Right atrium auricular region (tissue), 2 donors: ENCODE data around the gene TUBB. TPM values are rescaled to one million over a fixed set of nuclear protein-coding genes. Genes with fewer than 3 reads are reported as not detected.
A peak's percentile ranks its signal among the peaks of the same experiment; 100 is the strongest.

Experiments used
- DNase-seq: peaks from one replicate; pipeline ENCODE4 v3.0.0-alpha.2; 2019; ENCODE audit warnings: low spot score
- H3K27ac ChIP-seq, 2 donors: fragments of 200-600 bp; sonication (generic); 1 replicate in 1 of 2; 2 replicates in 1 of 2; pipeline ENCODE4 v1.5.1; 2016 to 2019
- H3K27me3 ChIP-seq, 2 donors: fragments of 200-600 bp; sonication (generic); one replicate each; pipeline versions ENCODE4 v1.5.1 to v1.6.0; 2017 to 2019
- H3K36me3 ChIP-seq: fragments of 200-600 bp; sonication (generic); one replicate; pipeline ENCODE4 v1.5.1; 2016
- H3K4me1 ChIP-seq, 2 donors: fragments of 200-600 bp; sonication (generic); one replicate each; pipeline versions ENCODE4 v1.5.1 to v1.6.0; 2017 to 2019
- H3K4me3 ChIP-seq, 2 donors: fragments of 200-600 bp; sonication (generic); 1 replicate in 1 of 2; 2 replicates in 1 of 2; pipeline ENCODE4 v1.5.1; 2017 to 2019; ENCODE audit warnings: mild to moderate bottlenecking in 1 of 2, moderate library complexity in 1 of 2
- H3K9me3 ChIP-seq, 2 donors: fragments of 200-600 bp; sonication (generic); one replicate each; pipeline ENCODE4 v1.5.1; 2019
- total RNA-seq, 2 donors: library from RNA; depleted of rRNA; stranded (reverse); fragments of >200 nt; gene quantifications; one replicate each; pipeline ENCODE4 v1.1.0, GENCODE V29; 2016
- TF ChIP-seq, protein P1 (sequence below), 2 donors: fragments of 200-600 bp; sonication (generic); IDR thresholded peaks; one replicate each; pipeline ENCODE4 v1.5.1; 2019; ENCODE audit warnings: antibody characterized with exemption in 2 of 2

Gene TUBB
- total RNA-seq, 2 donors from 2014 or later = 121 to 236 TPM

DNA sequence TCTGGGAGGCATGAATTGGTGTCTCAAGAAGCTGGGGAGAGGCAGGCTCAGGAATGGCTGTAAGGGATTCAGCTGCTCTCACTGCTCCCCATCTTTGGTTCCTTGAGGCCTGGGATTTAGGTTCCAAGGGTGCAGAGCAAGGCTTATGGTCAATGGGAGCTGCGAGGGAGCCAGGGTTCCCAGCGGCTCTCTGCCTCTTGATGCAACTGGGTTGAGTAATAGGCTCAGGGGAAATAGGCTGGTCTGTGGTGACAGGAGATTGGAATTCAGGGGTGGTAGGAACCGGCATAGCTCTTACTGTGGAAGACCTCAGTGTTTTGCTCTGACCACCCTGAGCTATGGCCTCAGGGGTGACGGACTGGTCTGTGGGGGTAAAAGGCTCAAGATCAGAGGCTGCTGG is 16.3 kb upstream of the TUBB start:
- no peak for DNase-seq
- no peaks in the 10 kb centered on the region for H3K9me3 ChIP-seq
- H3K36me3 ChIP-seq = peaks cover 25% of the 10 kb centered on the region
- H3K4me1 ChIP-seq = peaks cover 0 to 15% of the 10 kb centered on the region in 2 donors
- TF ChIP-seq, protein P1, sequence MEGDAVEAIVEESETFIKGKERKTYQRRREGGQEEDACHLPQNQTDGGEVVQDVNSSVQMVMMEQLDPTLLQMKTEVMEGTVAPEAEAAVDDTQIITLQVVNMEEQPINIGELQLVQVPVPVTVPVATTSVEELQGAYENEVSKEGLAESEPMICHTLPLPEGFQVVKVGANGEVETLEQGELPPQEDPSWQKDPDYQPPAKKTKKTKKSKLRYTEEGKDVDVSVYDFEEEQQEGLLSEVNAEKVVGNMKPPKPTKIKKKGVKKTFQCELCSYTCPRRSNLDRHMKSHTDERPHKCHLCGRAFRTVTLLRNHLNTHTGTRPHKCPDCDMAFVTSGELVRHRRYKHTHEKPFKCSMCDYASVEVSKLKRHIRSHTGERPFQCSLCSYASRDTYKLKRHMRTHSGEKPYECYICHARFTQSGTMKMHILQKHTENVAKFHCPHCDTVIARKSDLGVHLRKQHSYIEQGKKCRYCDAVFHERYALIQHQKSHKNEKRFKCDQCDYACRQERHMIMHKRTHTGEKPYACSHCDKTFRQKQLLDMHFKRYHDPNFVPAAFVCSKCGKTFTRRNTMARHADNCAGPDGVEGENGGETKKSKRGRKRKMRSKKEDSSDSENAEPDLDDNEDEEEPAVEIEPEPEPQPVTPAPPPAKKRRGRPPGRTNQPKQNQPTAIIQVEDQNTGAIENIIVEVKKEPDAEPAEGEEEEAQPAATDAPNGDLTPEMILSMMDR (IDR thresholded peaks at IDR 0.05) = no peak
- no peak overlapping the region for H3K4me3 ChIP-seq
- no peaks in the 10 kb centered on the region for H3K27me3 ChIP-seq
- H3K27ac ChIP-seq = no peak overlapping the region

GRCh38 chr6:30705620-30706019 is 14.5 kb upstream of the TUBB start:
- DNase-seq = no peak

GRCh38 chr6:30707281-30707850 is 12.8 kb upstream of the TUBB start:
- DNase-seq = no peak
- Histone ChIP-seq H3K9me3 (no peaks in the 10 kb centered on the region), H3K4me1 (peaks cover 0 to 10% of the 10 kb centered on the region in 2 donors), H3K27ac (no peak overlapping the region), H3K4me3 (no peak overlapping the region), H3K27me3 (no peaks in the 10 kb centered on the region), H3K36me3 (peaks cover 60% of the 10 kb centered on the region)
- TF ChIP-seq, protein P1 (IDR thresholded peaks at IDR 0.05) = no peak

More at GRCh38 chr6:30705620-30706019, 14.5 kb upstream of the TUBB start:
- H3K27ac ChIP-seq = peak overlapping the region; percentile 35 to 55
- no peak overlapping the region for H3K4me3 ChIP-seq
- H3K36me3 ChIP-seq = peaks cover 43% of the 10 kb centered on the region
- peaks cover 0 to 10% of the 10 kb centered on the region in 2 donors for H3K4me1 ChIP-seq
- no peaks in the 10 kb centered on the region for H3K9me3 ChIP-seq
- TF ChIP-seq, protein P1 (IDR thresholded peaks at IDR 0.05) = no peak
- no peaks in the 10 kb centered on the region for H3K27me3 ChIP-seq

- TF ChIP-seq, protein P1 (IDR thresholded peaks at IDR 0.05) = no peak
- no peaks in the 10 kb centered on the region for H3K27me3 ChIP-seq
- H3K36me3 ChIP-seq = peaks cover 64% of the 10 kb centered on the region
Observed at GRCh38 chr6:30709101-30709868, 10.9 kb upstream of the TUBB start.

DNA sequence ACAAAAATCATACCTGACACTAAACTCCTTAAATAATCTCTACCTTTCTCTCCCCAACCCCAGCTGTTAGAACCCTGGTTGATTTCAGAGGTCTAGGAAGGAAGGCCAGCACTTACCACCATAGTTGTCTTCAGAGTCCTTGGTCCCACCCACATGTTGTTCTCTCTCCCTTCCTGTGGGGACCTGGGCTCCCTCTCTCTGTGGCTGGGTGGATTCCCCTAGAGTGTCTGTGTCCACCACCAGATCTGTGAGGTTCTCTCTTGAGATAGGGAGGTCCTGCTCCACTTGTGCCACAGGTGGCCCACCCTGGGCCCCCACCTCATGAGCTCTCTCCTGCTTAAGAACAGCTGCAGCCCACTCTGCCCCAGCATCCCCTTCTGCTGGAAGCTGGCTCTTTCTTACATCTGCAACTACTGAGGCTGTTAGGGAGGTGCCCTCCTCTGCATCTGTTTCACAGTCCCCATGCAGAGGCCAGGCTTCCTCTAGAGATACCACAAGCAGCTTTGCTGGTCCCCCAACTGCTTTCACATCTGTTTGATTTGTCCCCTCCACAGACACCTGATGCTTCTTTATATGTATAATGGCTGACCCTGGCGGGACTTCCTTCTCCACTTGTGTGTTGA is 8.3 kb upstream of the TUBB start:
- no peaks in the 10 kb centered on the region for H3K27me3 ChIP-seq
- H3K36me3 ChIP-seq = peaks cover 64% of the 10 kb centered on the region
- no peak for DNase-seq
- H3K4me1 ChIP-seq = peaks cover 0 to 9% of the 10 kb centered on the region in 2 donors
- TF ChIP-seq, protein P1 (IDR thresholded peaks at IDR 0.05) = no peak
- no peak overlapping the region for H3K27ac ChIP-seq
- H3K4me3 ChIP-seq = no peak overlapping the region
- no peaks in the 10 kb centered on the region for H3K9me3 ChIP-seq

More at GRCh38 chr6:30709101-30709868, 10.9 kb upstream of the TUBB start:
- Histone ChIP-seq H3K4me3 (no peak overlapping the region), H3K9me3 (no peaks in the 10 kb centered on the region), H3K27ac (no peak overlapping the region), H3K4me1 (peaks cover 0 to 10% of the 10 kb centered on the region in 2 donors)
- DNase-seq = no peak
